ENCODE measurements around the gene GARRE1.
"Not testable (repeated sequence)": the region's sequence is repeated elsewhere in the genome, so short reads cannot be mapped to it uniquely, and the experiment has no call there.

GARRE1 gene

GRCh38 chr19:34259367-34260095 lies 5.2 kb downstream of the GARRE1 start:
- no peak for DNase-seq

DNA sequence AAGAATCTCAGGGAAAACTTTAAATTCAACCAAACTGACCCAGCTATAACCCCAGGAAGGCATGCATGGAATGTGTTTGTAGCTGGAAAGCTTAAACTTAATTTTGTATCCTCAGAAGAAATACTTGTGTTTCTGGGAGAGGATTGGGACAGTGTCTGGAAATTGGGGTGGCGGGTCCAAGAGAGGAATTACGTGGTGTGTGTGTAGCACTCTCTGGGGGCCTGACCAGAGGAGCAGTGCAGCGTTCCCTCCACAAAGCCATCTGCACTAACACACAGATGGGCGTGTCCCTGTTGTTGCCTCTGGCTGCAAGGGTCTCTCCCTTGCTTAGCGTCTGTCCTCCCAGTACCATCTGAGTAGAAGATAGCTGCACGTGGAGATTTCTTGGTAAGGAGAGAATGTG lies 6.4 kb downstream of the GARRE1 start:
- no peak for DNase-seq

GRCh38 chr19:34261334-34262109 lies 7.2 kb downstream of the GARRE1 start:
- DNase-seq = no peak

DNA sequence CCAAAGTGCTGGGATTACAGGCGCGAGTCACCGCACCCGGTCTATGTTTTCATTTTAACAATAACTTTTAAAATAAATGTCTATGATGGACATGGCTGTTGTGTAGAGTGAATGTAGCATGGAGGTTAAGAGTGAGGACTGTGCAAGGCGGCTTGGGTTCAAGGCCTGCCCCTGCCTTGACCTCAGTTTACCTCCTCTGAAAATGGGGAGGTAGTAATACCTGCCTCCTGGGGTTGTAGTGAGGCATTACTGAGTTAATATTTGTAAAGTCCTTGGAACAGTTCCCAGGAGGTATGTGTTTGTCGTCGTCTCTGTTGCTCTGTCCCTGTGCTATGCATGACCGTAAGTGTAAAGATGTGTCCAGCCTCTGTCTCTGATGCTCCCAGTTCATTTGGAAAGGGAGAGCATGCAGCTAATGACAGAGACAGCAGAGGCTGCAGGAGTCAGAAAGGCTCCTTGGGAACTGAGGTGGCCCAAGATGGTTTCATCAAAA lies 9.4 kb downstream of the GARRE1 start:
- DNase-seq = no peak

DNA sequence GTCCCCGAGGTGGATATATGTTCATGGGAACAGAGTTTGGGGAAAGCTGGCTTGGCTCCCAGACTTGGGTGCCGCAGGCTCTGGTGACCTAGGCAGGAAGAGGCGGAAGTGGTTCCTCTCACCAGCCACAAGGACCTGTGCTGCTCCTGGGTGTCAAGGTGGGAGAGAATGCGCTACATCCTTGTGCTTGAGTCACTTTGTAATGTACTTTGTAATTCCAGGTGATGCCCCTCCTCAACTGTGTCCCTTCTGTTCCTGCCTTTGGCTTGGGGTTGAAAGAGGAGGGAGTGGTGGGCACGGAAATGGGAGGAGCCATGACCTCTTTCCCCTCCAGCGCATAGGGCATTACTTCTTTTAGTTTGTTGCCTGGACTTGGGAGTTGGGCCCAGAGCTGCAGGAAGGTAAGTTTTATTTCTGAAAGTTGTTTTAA lies 10.9 kb downstream of the GARRE1 start:
- DNase-seq = no peak

DNA sequence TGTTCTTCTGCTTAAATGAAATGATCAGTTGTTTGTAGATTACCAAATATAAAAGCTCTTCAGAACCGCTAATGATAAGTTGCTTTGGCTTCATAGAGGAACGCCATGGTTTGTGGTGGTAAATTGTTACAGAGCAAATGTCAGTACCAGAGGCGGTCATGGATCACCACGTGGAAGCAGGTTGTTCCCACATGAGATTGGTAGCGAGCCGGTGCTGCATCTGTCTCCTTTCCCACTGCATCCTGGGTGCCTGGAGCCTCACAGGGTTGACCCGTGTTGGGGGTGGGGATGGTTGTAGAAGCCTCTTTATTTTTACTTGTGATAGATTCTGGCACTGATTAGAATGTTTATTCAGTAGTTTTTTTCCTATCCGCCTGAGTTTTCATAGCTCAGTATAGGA lies 14.7 kb downstream of the GARRE1 start:
- no peak for DNase-seq

- DNase-seq = no peak
Observed at GRCh38 chr19:34269489-34269888, 15.1 kb downstream of the GARRE1 start.

GRCh38 chr19:34269968-34270621 lies 15.7 kb downstream of the GARRE1 start:
- peak in 21 of 58 donors; percentile 4 to 54 (median 19) for DNase-seq

- no peak for DNase-seq
Observed at GRCh38 chr19:34273121-34273520, 18.8 kb downstream of the GARRE1 start.

GRCh38 chr19:34274284-34274826 lies 20.0 kb downstream of the GARRE1 start:
- no peak for DNase-seq

DNA sequence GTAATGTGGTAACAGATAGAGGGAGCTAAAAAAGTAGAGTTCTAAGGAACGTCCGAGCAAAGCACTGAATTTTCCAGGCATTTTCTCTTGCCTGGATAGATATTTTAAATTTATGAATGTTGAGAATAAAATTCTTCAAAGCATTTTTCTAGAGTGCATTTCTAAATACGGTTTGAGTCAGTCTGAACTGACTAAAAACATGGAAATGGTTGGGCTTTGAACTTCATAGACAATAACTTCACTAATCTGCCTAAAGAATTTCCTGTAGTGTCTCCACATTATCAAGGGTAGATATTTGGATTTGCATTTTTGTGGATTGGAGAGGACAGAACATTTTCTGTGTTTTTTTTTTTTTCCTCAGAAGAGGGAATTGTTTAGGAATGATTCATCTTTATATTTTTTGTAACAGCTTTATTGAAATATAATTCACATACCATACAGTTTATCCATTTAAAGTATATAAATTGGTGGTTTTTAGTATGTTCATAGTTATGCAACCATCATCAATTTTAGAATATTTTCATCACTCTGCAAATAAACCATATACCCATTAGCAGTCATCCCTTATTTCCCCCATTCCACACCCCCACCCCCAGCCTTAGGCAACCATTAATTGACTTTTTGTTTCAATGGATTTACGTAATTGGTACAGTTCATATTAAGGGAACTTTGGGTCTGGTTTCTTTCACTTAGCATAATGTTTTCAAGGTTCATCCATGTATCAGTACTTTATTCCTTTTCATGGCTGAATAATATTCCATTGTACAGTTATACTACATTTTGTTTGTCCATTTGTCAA lies 20.7 kb downstream of the GARRE1 start:
- no peak for DNase-seq

DNA sequence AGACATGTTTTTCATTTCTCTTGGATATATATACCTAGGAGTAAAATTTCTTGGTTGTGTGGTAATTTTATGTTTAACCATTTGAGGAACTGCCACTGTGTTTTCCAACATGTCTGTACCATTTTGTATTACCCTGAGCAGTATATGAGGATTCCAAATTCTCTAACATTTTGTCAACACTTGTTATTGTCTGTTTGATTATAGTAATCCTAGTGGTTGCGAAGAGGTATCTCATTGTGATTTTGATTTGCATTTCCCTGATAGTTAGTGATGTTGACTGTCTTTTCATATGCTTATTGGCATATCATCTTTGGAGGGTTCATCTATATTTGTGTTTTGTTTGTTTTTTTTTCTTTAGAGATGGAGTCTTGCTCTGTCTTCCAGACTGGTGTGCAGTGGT lies 21.4 kb downstream of the GARRE1 start:
- DNase-seq = no peak

- peak in 18 of 58 donors; percentile 5 to 74 (median 36) for DNase-seq
Observed at GRCh38 chr19:34276614-34277013, 22.3 kb downstream of the GARRE1 start.

- DNase-seq = no peak
Observed at GRCh38 chr19:34277244-34277643, 22.9 kb downstream of the GARRE1 start.

- no peak for DNase-seq
Observed at GRCh38 chr19:34278783-34279182, 24.4 kb downstream of the GARRE1 start.

GRCh38 chr19:34281444-34281843 lies 27.1 kb downstream of the GARRE1 start:
- DNase-seq = not testable (repeated sequence)

GRCh38 chr19:34282611-34283519 lies 28.5 kb downstream of the GARRE1 start:
- DNase-seq = no peak

DNA sequence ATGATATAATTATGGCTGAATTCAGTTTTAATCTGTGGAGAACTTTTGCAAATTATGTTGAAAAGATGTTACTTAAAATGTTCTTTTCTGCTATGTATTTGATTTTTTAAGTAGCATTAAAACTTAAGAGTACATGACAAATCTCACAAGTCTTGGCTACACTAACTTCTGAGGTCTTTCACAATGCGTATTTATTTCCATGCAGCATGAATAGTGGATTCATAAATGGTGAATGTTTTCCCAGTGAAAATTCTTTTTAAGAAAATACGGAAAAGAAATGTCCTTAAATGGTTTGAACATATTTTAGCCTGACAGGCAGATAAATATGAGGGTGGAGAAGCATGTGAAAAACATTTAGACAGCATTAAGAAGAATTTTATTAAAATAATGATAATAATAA lies 30.2 kb downstream of the GARRE1 start:
- DNase-seq = no peak

- DNase-seq = no peak
Observed at GRCh38 chr19:34287662-34288140, 33.3 kb downstream of the GARRE1 start.

GRCh38 chr19:34288381-34288780 lies 34.0 kb downstream of the GARRE1 start:
- DNase-seq = no peak
